H1 (cell line): ENCODE measurements around the gene MRPS34. TPM values are rescaled to one million over a fixed set of nuclear protein-coding genes. Genes with fewer than 3 reads are reported as not detected.

ENCODE experiments used
- CTCF ChIA-PET: fragments of 300-600 bp; sonication (Branson Sonifier 250); formaldehyde crosslinking; loops from one replicate; lab custom pipeline; 2021; ENCODE audit not compliant: partially characterized antibody; lab: Charles Lee
- POLR2A ChIA-PET: fragments of 300-600 bp; sonication (Branson Sonifier 250); formaldehyde crosslinking; loops from one replicate; lab custom pipeline; 2021; ENCODE audit warnings: inconsistent platforms; ENCODE audit not compliant: partially characterized antibody; lab: Charles Lee
- DNase-seq, 2 experiments: peaks; one replicate each; pipeline versions ENCODE4 v3.0.0 to v3.0.0-alpha.2; 2010 to 2022; ENCODE audit warnings: low spot score in 2 of 2, low read depth in 1 of 2, mixed read lengths in 1 of 2
- FAIRE-seq: peaks from 2 replicates; lab custom pipeline; 2011; peaks lifted over from hg19 to GRCh38; lab: Jason Lieb, UNC
- H2AFZ ChIP-seq: 2 replicates; pipeline ENCODE4 v1.8.1; 2012; ENCODE audit warnings: low read length, inconsistent platforms
- H2AK5ac ChIP-seq: 2 replicates; pipeline ENCODE4 v1.6.1; 2013; ENCODE audit warnings: low read depth, low read length
- H2BK120ac ChIP-seq: replicated peaks from 2 replicates; pipeline ENCODE3; 2013; ENCODE audit warnings: low read depth, low read length, inconsistent platforms
- H2BK12ac ChIP-seq: 2 replicates; pipeline ENCODE4 v1.6.1; 2013; ENCODE audit warnings: low read depth, low read length
- H2BK15ac ChIP-seq: 2 replicates; pipeline ENCODE4 v1.6.1; 2013; ENCODE audit warnings: low read length
- H2BK20ac ChIP-seq: 2 replicates; pipeline ENCODE4 v1.6.1; 2013; ENCODE audit warnings: low read length
- H2BK5ac ChIP-seq: 2 replicates; pipeline ENCODE4 v1.6.1; 2013; ENCODE audit warnings: low read depth, low read length
- H3K14ac ChIP-seq: 2 replicates; pipeline ENCODE4 v1.6.1; 2013; ENCODE audit warnings: inconsistent platforms; ENCODE audit not compliant: insufficient read length
- H3K18ac ChIP-seq: 2 replicates; pipeline ENCODE4 v1.6.1; 2013; ENCODE audit warnings: low read length; ENCODE audit errors: extremely low read depth
- H3K23ac ChIP-seq: 2 replicates; pipeline ENCODE4 v1.6.1; 2013; ENCODE audit warnings: inconsistent platforms; ENCODE audit not compliant: insufficient read length
- H3K23me2 ChIP-seq: 2 replicates; pipeline ENCODE4 v1.6.1; 2013; ENCODE audit warnings: low read depth, low read length
- H3K27ac ChIP-seq: 2 replicates; pipeline ENCODE4 v1.6.1; 2011; ENCODE audit warnings: low read depth, low read length, inconsistent platforms
- H3K27me3 ChIP-seq, 4 experiments: replicated peaks in 1 of 4; 1 replicate in 1 of 4; 2 replicates in 3 of 4; pipeline versions ENCODE4 v1.6.1 to v1.8.1; 2011 to 2013; ENCODE audit warnings: low read length in 3 of 4, mild to moderate bottlenecking in 3 of 4, inconsistent platforms in 2 of 4, mixed read lengths in 2 of 4, moderate library complexity in 1 of 4; ENCODE audit not compliant: control insufficient read depth in 3 of 4, insufficient read depth in 3 of 4; ENCODE audit errors: extremely low read depth in 1 of 4
- H3K36me3 ChIP-seq, 4 experiments: 2 replicates each; pipeline versions ENCODE4 v1.6.1 to v1.8.1; 2011 to 2013; ENCODE audit warnings: mild to moderate bottlenecking in 4 of 4, low read length in 3 of 4, moderate library complexity in 2 of 4, control low read depth in 1 of 4, inconsistent platforms in 1 of 4; ENCODE audit not compliant: insufficient read depth in 4 of 4, control insufficient read depth in 2 of 4
- H3K4ac ChIP-seq: replicated peaks from 2 replicates; pipeline ENCODE3; 2013; ENCODE audit warnings: low read length, low read depth, mixed read lengths, inconsistent platforms; ENCODE audit not compliant: insufficient read length
- H3K4me1 ChIP-seq, 4 experiments: replicated peaks in 1 of 4; 1 replicate in 1 of 4; 2 replicates in 3 of 4; pipeline versions ENCODE4 v1.6.1 to v1.8.1; 2011 to 2013; ENCODE audit warnings: low read length in 3 of 4, inconsistent platforms in 2 of 4, mixed read lengths in 1 of 4; ENCODE audit not compliant: insufficient read depth in 4 of 4, control insufficient read depth in 3 of 4
- H3K4me2 ChIP-seq, 2 experiments: 2 replicates each; pipeline versions ENCODE4 v1.6.1 to v1.8.1; 2011 to 2013; ENCODE audit warnings: low read depth in 2 of 2, low read length in 2 of 2, control low read depth in 1 of 2, inconsistent platforms in 1 of 2, mild to moderate bottlenecking in 1 of 2; ENCODE audit not compliant: insufficient read depth in 1 of 2
- H3K4me3 ChIP-seq, 4 experiments: fragments of 200-600, 300-600 bp in 1 of 4; sonication (generic), shearing (Covaris generic), sonication (Bioruptor Twin) in 1 of 4; 2 replicates each; pipeline versions ENCODE4 v1.5.1 to v1.8.1; 2011 to 2016; ENCODE audit warnings: low read length in 4 of 4, low read depth in 3 of 4, control low read depth in 2 of 4, inconsistent platforms in 2 of 4, mild to moderate bottlenecking in 2 of 4, mixed read lengths in 1 of 4, moderate library complexity in 1 of 4; ENCODE audit not compliant: insufficient read depth in 2 of 4; ENCODE audit errors: extremely low read depth in 1 of 4
- H3K56ac ChIP-seq: replicated peaks from 2 replicates; pipeline ENCODE3; 2013; ENCODE audit warnings: low read depth, mild to moderate bottlenecking, mixed read lengths, low read length, inconsistent platforms; ENCODE audit not compliant: insufficient read length
- H3K79me1 ChIP-seq: 2 replicates; pipeline ENCODE4 v1.6.1; 2013; ENCODE audit warnings: low read depth, low read length, control low read depth
- H3K79me2 ChIP-seq, 2 experiments: 2 replicates each; pipeline versions ENCODE4 v1.6.1 to v1.8.1; 2012 to 2013; ENCODE audit warnings: low read length in 2 of 2, mild to moderate bottlenecking in 2 of 2, inconsistent platforms in 1 of 2; ENCODE audit not compliant: insufficient read depth in 2 of 2, control insufficient read depth in 1 of 2
- H3K9ac ChIP-seq, 4 experiments: replicated peaks in 1 of 4; 1 replicate in 1 of 4; 2 replicates in 3 of 4; pipeline versions ENCODE4 v1.6.1 to v1.8.1; 2011 to 2013; ENCODE audit warnings: low read depth in 3 of 4, low read length in 3 of 4, control low read depth in 2 of 4, mild to moderate bottlenecking in 2 of 4, moderate library complexity in 2 of 4, inconsistent platforms in 1 of 4; ENCODE audit errors: extremely low read depth in 1 of 4
- H3K9me3 ChIP-seq, 2 experiments: 2 replicates each; pipeline versions ENCODE4 v1.6.1 to v1.8.1; 2012 to 2013; ENCODE audit warnings: mild to moderate bottlenecking in 2 of 2, moderate library complexity in 2 of 2, control low read depth in 1 of 2, inconsistent platforms in 1 of 2, low read depth in 1 of 2, low read length in 1 of 2, mixed read lengths in 1 of 2; ENCODE audit not compliant: insufficient read depth in 2 of 2
- H4K20me1 ChIP-seq, 2 experiments: replicated peaks in 1 of 2; 2 replicates each; pipeline versions ENCODE3 to v1.8.1; 2011 to 2013; ENCODE audit warnings: inconsistent platforms in 2 of 2, low read length in 2 of 2, mild to moderate bottlenecking in 1 of 2; ENCODE audit not compliant: insufficient read depth in 2 of 2, control insufficient read depth in 1 of 2
- H4K5ac ChIP-seq: 2 replicates; pipeline ENCODE4 v1.6.1; 2013; ENCODE audit warnings: low read length, low read depth, mixed read lengths, inconsistent platforms; ENCODE audit not compliant: insufficient read length
- H4K8ac ChIP-seq: 2 replicates; pipeline ENCODE4 v1.8.0; 2013; ENCODE audit warnings: mild to moderate bottlenecking, moderate library complexity, low read length, inconsistent platforms; ENCODE audit not compliant: insufficient read depth; ENCODE audit errors: extremely low read depth
- H4K91ac ChIP-seq: replicated peaks from 2 replicates; pipeline ENCODE3; 2013; ENCODE audit warnings: low read length, mixed read lengths, inconsistent platforms; ENCODE audit not compliant: insufficient read length
- CBX5 ChIP-seq: fragments of 300-800, 300-1000 bp; sonication (generic); IDR thresholded peaks from 2 replicates; pipeline ENCODE4 v1.7.1; 2016; ENCODE audit warnings: antibody characterized with exemption, low read length, low read depth
- WGBS, 2 experiments: shearing (Covaris generic) in 1 of 2; methylation state at CpG; one replicate each; pipeline versions ENCODE4 v1.1.6 to v1.1.7; 2013 to 2015; ENCODE audit warnings: low lambda C conversion rate in 2 of 2, mixed read lengths in 2 of 2, inconsistent platforms in 1 of 2, low coverage in 1 of 2, missing lambda C conversion rate in 1 of 2; ENCODE audit not compliant: insufficient replicate concordance in 2 of 2, insufficient coverage in 1 of 2, insufficient read length in 1 of 2; ENCODE audit errors: extremely low coverage in 1 of 2, missing lambda C conversion rate in 1 of 2; 5-methylcytosine and 5-hydroxymethylcytosine counted together
- polyA plus RNA-seq, 7 experiments: library from polyadenylated mRNA; depleted of rRNA in 3 of 7; stranded (reverse) in 5 of 7; unstranded in 2 of 7; fragments of >200 nt in 5 of 7; fragments of 200-250 nt in 2 of 7; gene quantifications; 1 replicate in 5 of 7; 2 replicates in 1 of 7; 4 replicates in 1 of 7; pipeline versions ENCODE4 v1.2.1 to v1.2.3, GENCODE V29; 2011 to 2013; ENCODE audit warnings: missing spikeins in 2 of 7, mixed read lengths in 2 of 7
- total RNA-seq: library from RNA; stranded (reverse); fragmentation: NEBNext Ultra II Directional; extraction: Animal tissue kit (Norgen Biotek cat#: 25700); gene quantifications from 2 replicates; pipeline ENCODE4 v1.2.1, GENCODE V29; 2021

The MRPS34 gene
- total and polyA plus RNA-seq, 2 of the 8 experiments (the other 6 are each of a cell fraction or from before 2014, with no cell fraction given) = 168 to 252 TPM

- Histone ChIP-seq H3K4me1 (no peaks in the 10 kb centered on the region), H4K5ac (no peak overlapping the region), H2BK120ac (no peak overlapping the region), H3K79me1 (0 out of 2 replicates have a peak, but pooled peaks cover 5% of the 10 kb centered on the region), H2BK20ac (no peak overlapping the region), H3K4me2 (no peak overlapping the region), H3K23ac (no peak overlapping the region), H3K79me2 (no peaks in the 10 kb centered on the region), H3K23me2 (no peaks in the 10 kb centered on the region), H3K56ac (no peak overlapping the region), H3K27ac (no peak overlapping the region), H3K9me3 (peaks cover 13 to 18% of the 10 kb centered on the region in 2 experiments), H2AFZ (no peak overlapping the region), H3K4me3 (no peak overlapping the region), H3K36me3 (peaks cover 0 to 6% (median under 1%) of the 10 kb centered on the region in 4 experiments; a peak in 3 of 8 replicates), H3K9ac (no peak overlapping the region), H4K20me1 (peaks cover 0 to 8% of the 10 kb centered on the region in 2 experiments), H3K27me3 (no peaks in the 10 kb centered on the region), H2AK5ac (no peak overlapping the region), H3K4ac (no peak overlapping the region), H3K14ac (no peak overlapping the region), H4K8ac (no peak overlapping the region), H2BK15ac (no peak overlapping the region), H4K91ac (no peak overlapping the region), H2BK5ac (no peak overlapping the region; the same call in 1 of the 2 replicates), H2BK12ac (no peak overlapping the region), H3K18ac (no peak overlapping the region)
- FAIRE-seq (no peak), DNase-seq (no peak)
- ChIA-PET POLR2A (interaction anchor here (0.6 to 1.9 kb wide), 9 partner anchors 10 to 395 kb away, joined by 3 to 5 read pairs (median 4); partner anchors contain the start of genes JPT2 and MAPK8IP3), CTCF (interaction anchor here (0.7 to 3.1 kb wide), 3 partner anchors 21 to 229 kb away, joined by 3 to 12 read pairs (median 3); no protein-coding TSS in a partner anchor)
- WGBS, 2 experiments = 93% methylated on average over 27 of the region's 32 CpGs; no CpG with 5 or more reads in 1 of the 2 experiments
- TF ChIP-seq CBX5 = no peak
Measured at GRCh38 chr16:1743376-1744337, 29.3 kb downstream of the MRPS34 start.
